CD4-positive, alpha-beta T cell treated with Interleukin-6 for 4 hours (primary cell): ENCODE data around the gene TIMM8B.
"Not testable (repeated sequence)": the region's sequence is repeated elsewhere in the genome, so short reads cannot be mapped to it uniquely, and the experiment has no call there.

Experiments used
- DNase-seq: peaks from one replicate; pipeline ENCODE4 v3.0.0-alpha.2; 2020; ENCODE audit warnings: mixed read lengths

Gene TIMM8B

GRCh38 chr11:112086422-112087191, at the start of gene TIMM8B, which contains the start of gene SDHD:
TSS of gene TIMM8B (minus strand) at chr11:112086756. CDS start at chr11:112086723, 33 bp downstream.
TSS of gene SDHD (plus strand) at chr11:112086873. CDS start at chr11:112086908, 35 bp downstream.
- DNase-seq = peak; percentile 95

- no peak for DNase-seq
Measured at GRCh38 chr11:112134473-112134872, 47.9 kb upstream of the TIMM8B start.

GRCh38 chr11:112132737-112133136, 46.2 kb upstream of the TIMM8B start:
- DNase-seq = no peak

GRCh38 chr11:112129656-112130055, 43.1 kb upstream of the TIMM8B start:
- no peak for DNase-seq

- no peak for DNase-seq
Measured at GRCh38 chr11:112128483-112129121, 42.0 kb upstream of the TIMM8B start.

GRCh38 chr11:112127056-112127455, 40.5 kb upstream of the TIMM8B start:
- no peak for DNase-seq

GRCh38 chr11:112123129-112123528, 36.6 kb upstream of the TIMM8B start:
- no peak for DNase-seq

GRCh38 chr11:112121981-112122615, 35.5 kb upstream of the TIMM8B start:
- DNase-seq = no peak

- no peak for DNase-seq
Measured at GRCh38 chr11:112118176-112118575, 31.6 kb upstream of the TIMM8B start.

- DNase-seq = no peak
Measured at GRCh38 chr11:112115386-112115785, 28.8 kb upstream of the TIMM8B start.

- no peak for DNase-seq
Measured at GRCh38 chr11:112114460-112114859, 27.9 kb upstream of the TIMM8B start.

- DNase-seq = no peak
Measured at GRCh38 chr11:112113539-112114457, 27.2 kb upstream of the TIMM8B start.

GRCh38 chr11:112106070-112106469, 19.5 kb upstream of the TIMM8B start:
- DNase-seq = no peak

GRCh38 chr11:112103446-112103845, 16.9 kb upstream of the TIMM8B start:
- no peak for DNase-seq

GRCh38 chr11:112100462-112100861, 13.9 kb upstream of the TIMM8B start:
- no peak for DNase-seq

- DNase-seq = no peak
Measured at GRCh38 chr11:112097734-112098528, 11.4 kb upstream of the TIMM8B start.

- no peak for DNase-seq
Measured at GRCh38 chr11:112096194-112096593, 9.6 kb upstream of the TIMM8B start.

- not testable (repeated sequence) for DNase-seq
Measured at GRCh38 chr11:112095302-112095701, 8.7 kb upstream of the TIMM8B start.

- DNase-seq = no peak
Measured at GRCh38 chr11:112087212-112087611, 656 bp upstream of the TIMM8B start.

- DNase-seq = peak; percentile 28
Measured at GRCh38 chr11:112085822-112086421, 634 bp downstream of the TIMM8B start.

GRCh38 chr11:112082729-112083128, 3.8 kb downstream of the TIMM8B start:
- DNase-seq = no peak
